Mesothelial cell of epicardium (in vitro differentiated cells): Measurements from ENCODE around the gene SUN3. TPM values are rescaled to one million over a fixed set of nuclear protein-coding genes. Genes with fewer than 3 reads are reported as not detected.

ENCODE experiments used
- DNase-seq, 2 experiments: peaks; one replicate each; pipeline ENCODE4 v3.0.0; 2021; ENCODE audit warnings: low spot score in 2 of 2; ENCODE audit not compliant: unreplicated experiment in 2 of 2
- H3K27ac Mint-ChIP-seq: 2 replicates; pipeline ENCODE4 v1.8.0; 2021; ENCODE audit warnings: mixed read lengths
- H3K27me3 Mint-ChIP-seq: 2 replicates; pipeline ENCODE4 v1.8.0; 2021; ENCODE audit warnings: low read depth, mixed read lengths
- H3K36me3 Mint-ChIP-seq: 2 replicates; pipeline ENCODE4 v1.8.0; 2021; ENCODE audit warnings: mixed read lengths
- H3K4me1 Mint-ChIP-seq: 2 replicates; pipeline ENCODE4 v1.8.0; 2021; ENCODE audit warnings: mixed read lengths
- H3K4me3 Mint-ChIP-seq: 2 replicates; pipeline ENCODE4 v1.8.0; 2021; ENCODE audit warnings: mild to moderate bottlenecking, moderate library complexity, mixed read lengths
- H3K9me3 Mint-ChIP-seq: 2 replicates; pipeline ENCODE4 v1.8.0; 2021; ENCODE audit warnings: mixed read lengths
- total RNA-seq: library from RNA; stranded (reverse); gene quantifications from 3 replicates; pipeline ENCODE4 v1.2.1, GENCODE V29; 2021
- TF ChIP-seq, protein P1 (sequence below): fragments of 200-600 bp; sonication (generic); IDR thresholded peaks from one replicate; pipeline ENCODE4 v1.5.0; 2021; ENCODE audit warnings: antibody characterized with exemption; ENCODE audit not compliant: unreplicated experiment

Gene SUN3
- total RNA-seq, 1 donor from 2014 or later: not detected

DNA sequence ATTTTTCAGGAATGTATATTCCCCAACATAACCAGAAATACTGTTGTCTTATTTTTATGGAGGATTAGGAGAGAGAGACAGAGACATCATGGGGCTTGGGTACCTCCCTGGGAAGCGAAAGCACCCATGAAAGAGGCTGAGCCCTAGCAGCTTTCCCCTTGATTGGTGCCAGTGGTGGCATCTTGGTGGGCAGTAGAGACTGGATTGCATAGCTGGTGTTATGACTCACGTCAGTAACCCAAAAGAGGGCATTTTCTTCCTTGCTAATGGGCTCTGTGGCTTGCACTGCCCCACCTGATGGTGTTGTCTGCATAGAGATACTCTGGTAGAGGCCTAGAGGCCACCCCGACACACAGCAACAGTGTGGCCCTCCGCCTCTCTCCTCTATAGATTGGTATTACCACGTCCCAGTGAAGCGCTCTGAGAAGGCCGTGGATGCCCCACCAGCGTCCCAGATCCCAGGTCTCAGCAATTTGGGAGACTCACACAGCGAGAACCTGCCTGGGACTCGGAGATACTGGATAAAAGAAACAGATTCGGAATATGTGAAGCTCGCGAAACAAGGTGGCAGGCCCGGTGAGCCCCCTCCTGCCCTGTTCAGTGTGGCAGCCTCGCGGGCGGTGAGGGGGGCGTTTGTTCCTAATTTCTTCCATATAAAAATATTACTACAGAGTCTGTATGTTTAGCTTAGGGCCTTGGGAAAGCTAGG is 12.2 kb upstream of the SUN3 start:
- Mint-ChIP-seq H3K4me1 (peaks cover 3% of the 10 kb centered on the region), H3K36me3 (no peaks in the 10 kb centered on the region), H3K27me3 (peaks cover 34% of the 10 kb centered on the region), H3K9me3 (no peaks in the 10 kb centered on the region), H3K27ac (no peak overlapping the region), H3K4me3 (no peak overlapping the region)
- TF ChIP-seq, protein P1, sequence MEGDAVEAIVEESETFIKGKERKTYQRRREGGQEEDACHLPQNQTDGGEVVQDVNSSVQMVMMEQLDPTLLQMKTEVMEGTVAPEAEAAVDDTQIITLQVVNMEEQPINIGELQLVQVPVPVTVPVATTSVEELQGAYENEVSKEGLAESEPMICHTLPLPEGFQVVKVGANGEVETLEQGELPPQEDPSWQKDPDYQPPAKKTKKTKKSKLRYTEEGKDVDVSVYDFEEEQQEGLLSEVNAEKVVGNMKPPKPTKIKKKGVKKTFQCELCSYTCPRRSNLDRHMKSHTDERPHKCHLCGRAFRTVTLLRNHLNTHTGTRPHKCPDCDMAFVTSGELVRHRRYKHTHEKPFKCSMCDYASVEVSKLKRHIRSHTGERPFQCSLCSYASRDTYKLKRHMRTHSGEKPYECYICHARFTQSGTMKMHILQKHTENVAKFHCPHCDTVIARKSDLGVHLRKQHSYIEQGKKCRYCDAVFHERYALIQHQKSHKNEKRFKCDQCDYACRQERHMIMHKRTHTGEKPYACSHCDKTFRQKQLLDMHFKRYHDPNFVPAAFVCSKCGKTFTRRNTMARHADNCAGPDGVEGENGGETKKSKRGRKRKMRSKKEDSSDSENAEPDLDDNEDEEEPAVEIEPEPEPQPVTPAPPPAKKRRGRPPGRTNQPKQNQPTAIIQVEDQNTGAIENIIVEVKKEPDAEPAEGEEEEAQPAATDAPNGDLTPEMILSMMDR: no peak
- DNase-seq: no peak

- Mint-ChIP-seq H3K36me3 (no peaks in the 10 kb centered on the region), H3K4me1 (peaks cover 6% of the 10 kb centered on the region), H3K27me3 (peaks cover 53% of the 10 kb centered on the region), H3K27ac (no peak overlapping the region), H3K4me3 (no peak overlapping the region), H3K9me3 (no peaks in the 10 kb centered on the region)
- TF ChIP-seq, protein P1: no peak
- no peak for DNase-seq
These were observed 10.1 kb upstream of the SUN3 start for GRCh38 chr7:48038815-48039506.

- Mint-ChIP-seq H3K4me1 (peaks cover 6% of the 10 kb centered on the region), H3K27ac (peak overlapping the region; percentile 28), H3K4me3 (peak overlapping the region; percentile 68), H3K9me3 (no peaks in the 10 kb centered on the region), H3K36me3 (no peaks in the 10 kb centered on the region), H3K27me3 (peaks cover 73% of the 10 kb centered on the region)
- DNase-seq: no peak
- TF ChIP-seq, protein P1: no peak
These were observed 7.1 kb upstream of the SUN3 start for GRCh38 chr7:48035967-48036478.

DNA sequence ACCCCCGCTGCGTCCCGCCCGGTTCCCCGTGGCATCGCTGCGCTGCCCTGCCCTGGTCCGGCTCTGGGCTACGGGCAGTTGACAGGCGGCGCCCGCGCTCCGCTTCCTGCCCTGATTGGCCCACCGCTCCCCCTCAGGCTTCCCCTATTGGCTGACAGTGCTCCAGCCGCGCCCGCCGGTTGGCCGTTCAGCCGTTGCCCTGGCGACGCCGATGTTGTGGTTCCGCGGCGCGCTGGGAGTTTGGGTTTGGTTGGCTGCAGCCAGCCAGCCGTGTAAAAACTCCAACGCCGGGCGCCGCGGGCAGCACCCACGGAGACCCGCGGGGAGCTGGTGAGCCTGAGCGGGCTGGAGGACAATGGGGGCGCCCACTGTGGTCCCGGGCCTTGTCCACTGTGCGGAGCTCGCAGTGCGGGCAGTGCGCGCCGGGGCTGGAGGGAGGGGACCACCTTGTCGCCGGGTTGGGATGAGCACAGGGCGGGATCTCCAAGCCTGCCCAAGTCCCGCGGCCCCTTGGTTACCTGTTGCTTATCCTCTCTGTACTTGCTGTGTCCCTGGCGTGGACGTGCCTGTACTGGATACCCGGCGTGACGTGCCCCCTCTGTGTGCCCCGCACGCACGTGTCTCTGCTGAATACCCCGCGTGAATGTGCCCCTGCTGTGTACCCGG is 6.5 kb upstream of the SUN3 start, which contains the start of gene C7orf57:
Gene C7orf57 (plus strand): TSS at position 243 of the 666 bp plus-strand sequence. CDS start 766 bp downstream, outside the sequence.
- peak; percentile 80 to 92 for DNase-seq
- H3K27ac Mint-ChIP-seq: peak within 1 kb of the TSS; percentile 28
- H3K9me3 Mint-ChIP-seq: no peaks in the 10 kb centered on the region
- peak within 1 kb of the TSS; percentile 68 for H3K4me3 Mint-ChIP-seq
- H3K4me1 Mint-ChIP-seq: peaks cover 6% of the 10 kb centered on the region
- TF ChIP-seq, protein P1: no peak
- H3K36me3 Mint-ChIP-seq: no peaks in the 10 kb centered on the region
- peaks cover 76% of the 10 kb centered on the region for H3K27me3 Mint-ChIP-seq

- TF ChIP-seq, protein P1: no peak
- Mint-ChIP-seq H3K4me1 (peaks cover 6% of the 10 kb centered on the region), H3K27ac (no peak overlapping the region), H3K4me3 (no peak overlapping the region), H3K9me3 (no peaks in the 10 kb centered on the region), H3K27me3 (peaks cover 80% of the 10 kb centered on the region), H3K36me3 (no peaks in the 10 kb centered on the region)
- no peak for DNase-seq
These were observed 5.0 kb upstream of the SUN3 start for GRCh38 chr7:48033922-48034321.
